Right lobe of liver (tissue), 6 donors: ENCODE measurements around the gene CFH. TPM values are rescaled to one million over a fixed set of nuclear protein-coding genes. Genes with fewer than 3 reads are reported as not detected.
A peak's percentile ranks its signal among the peaks of the same experiment; 100 is the strongest.

Experiments used
- ATAC-seq, 4 donors: fragments of 200-7000 bp; cut with Tn5 transposase; one replicate each; pipeline ENCODE4 v1.9.1; 2020; ENCODE audit warnings: mild to moderate bottlenecking in 4 of 4, moderate library complexity in 4 of 4
- DNase-seq, 3 donors: peaks; one replicate each; pipeline ENCODE4 v3.0.0-alpha.2; 2020
- H3K27ac ChIP-seq, 3 donors: fragments of 200-600 bp; one replicate each; pipeline ENCODE4 v1.8.0; 2022
- H3K27me3 ChIP-seq, 2 donors: fragments of 200-600 bp; one replicate each; pipeline ENCODE4 v1.8.0; 2022
- H3K36me3 ChIP-seq, 4 donors: fragments of 200-600 bp; sonication (generic) in 1 of 4; one replicate each; pipeline versions ENCODE4 v1.5.1 to v1.8.0; 2017 to 2022; ENCODE audit warnings: control low read depth in 1 of 4
- H3K4me1 ChIP-seq, 4 donors: fragments of 200-600 bp; sonication (generic) in 1 of 4; one replicate each; pipeline versions ENCODE4 v1.5.1 to v1.8.0; 2017 to 2022; ENCODE audit warnings: control low read depth in 1 of 4
- H3K4me3 ChIP-seq, 3 donors: fragments of 200-600 bp; one replicate each; pipeline ENCODE4 v1.8.0; 2022
- H3K9me3 ChIP-seq, 4 donors: fragments of 200-600 bp; sonication (generic) in 1 of 4; one replicate each; pipeline versions ENCODE4 v1.5.1 to v1.8.0; 2017 to 2022; ENCODE audit warnings: control low read depth in 1 of 4
- CTCF ChIP-seq, 4 donors: fragments of 200-600 bp in 3 of 4; fragments of 450-650 bp in 1 of 4; IDR thresholded peaks; one replicate each; pipeline versions ENCODE4 v1.5.1 to v1.8.0; 2016 to 2022; ENCODE audit warnings: antibody characterized with exemption in 4 of 4, mild to moderate bottlenecking in 2 of 4
- POLR2A ChIP-seq: fragments of 450-650 bp; IDR thresholded peaks from one replicate; pipeline ENCODE4 v1.6.1; 2017; ENCODE audit warnings: antibody characterized with exemption, mild to moderate bottlenecking
- WGBS: methylation state at CpG from one replicate; pipeline ENCODE4 v1.1.6; 2018; ENCODE audit warnings: low coverage, low lambda C conversion rate; ENCODE audit not compliant: insufficient coverage; ENCODE audit errors: missing lambda C conversion rate; 5-methylcytosine and 5-hydroxymethylcytosine counted together
- intact Hi-C, 2 donors: fragments of 100-400 bp; cut with DNase I; formaldehyde crosslinking; loops; one replicate each; pipeline versions ENCODE4 v1.11.2 to v1.14.1; 2022
- total RNA-seq, 6 experiments: library from RNA; depleted of rRNA in 2 of 6; stranded (reverse); fragments of >200 nt in 2 of 6; fragmentation: NEBNext Ultra II Directional in 3 of 6; extraction: Animal tissue kit (Norgen Biotek cat#: 25700) in 3 of 6; gene quantifications; one replicate each; pipeline versions ENCODE4 v1.1.0 to v1.2.4, GENCODE V29; 2016 to 2023
- donor health status: DM: no; HTN: yes; CAD: no.
- donor health status: DM: no; HTN: no; CAD: no.
- donor health status: DM: no; HTN: no; CAD: no.
- donor health status: DM: no; HTN: yes; CAD: no.
- donor health status: DM: no; HTN: yes; CAD: no.

Gene CFH
- total RNA-seq, 6 experiments from 2014 or later: 663 to 1,371 (median 1,032) TPM

- Histone ChIP-seq H3K27me3 (no peaks in the 10 kb centered on the region), H3K27ac (no peak overlapping the region), H3K9me3 (no peaks in the 10 kb centered on the region), H3K4me1 (peaks cover 0 to 8% (median 0%) of the 10 kb centered on the region in 4 donors), H3K4me3 (no peak overlapping the region), H3K36me3 (no peaks in the 10 kb centered on the region)
- ATAC-seq (no peak), DNase-seq (no peak)
- no peak for TF ChIP-seq CTCF (IDR thresholded peaks at IDR 0.05)
- TF ChIP-seq POLR2A: no peak
- 89% methylated on average over 3 of the region's 12 CpGs for WGBS
- intact Hi-C loops: no loop called here
These were observed 1.4 kb upstream of the CFH start for GRCh38 chr1:196650403-196650802.

GRCh38 chr1:196651079-196651478, 764 bp upstream of the CFH start:
- Histone ChIP-seq H3K27ac (peak overlapping the region; percentile 81 to 89 (median 83)), H3K9me3 (no peaks in the 10 kb centered on the region), H3K36me3 (no peaks in the 10 kb centered on the region), H3K4me1 (peaks cover 0 to 8% (median 0%) of the 10 kb centered on the region in 4 donors), H3K27me3 (no peaks in the 10 kb centered on the region), H3K4me3 (peak overlapping the region; percentile 28 to 60 (median 49))
- ATAC-seq (no peak), DNase-seq (no peak)
- TF ChIP-seq POLR2A (no peak), CTCF (IDR thresholded peaks at IDR 0.05) (no peak)
- intact Hi-C loops: no loop called here
- WGBS: 48% methylated on average over 3 of the region's 3 CpGs

GRCh38 chr1:196654271-196654670, 2.4 kb downstream of the CFH start:
- peaks cover 0 to 19% (median 7%) of the 10 kb centered on the region in 4 donors for H3K4me1 ChIP-seq
- DNase-seq (no peak), ATAC-seq (peak; percentile 12 to 54 (median 41))
- intact Hi-C loops: no loop called here
- peak overlapping the region; percentile 28 to 60 (median 49) for H3K4me3 ChIP-seq
- no peak for TF ChIP-seq POLR2A
- TF ChIP-seq CTCF (IDR thresholded peaks at IDR 0.05): peak in 1 of 4 donors; percentile 6
- H3K27ac ChIP-seq: peak overlapping the region; percentile 81 to 89 (median 83)
- no peaks in the 10 kb centered on the region for H3K36me3 ChIP-seq
- no peaks in the 10 kb centered on the region for H3K9me3 ChIP-seq
- H3K27me3 ChIP-seq: no peaks in the 10 kb centered on the region
- 16% methylated on average over 2 of the region's 2 CpGs for WGBS

GRCh38 chr1:196655071-196655470, 3.2 kb downstream of the CFH start:
- DNase-seq: no peak
- no peaks in the 10 kb centered on the region for H3K36me3 ChIP-seq
- H3K9me3 ChIP-seq: no peaks in the 10 kb centered on the region
- peak; percentile 18 to 36 (median 20) for ATAC-seq
- no peak for TF ChIP-seq CTCF (IDR thresholded peaks at IDR 0.05)
- TF ChIP-seq POLR2A: no peak
- H3K4me1 ChIP-seq: peaks cover 0 to 25% (median 7%) of the 10 kb centered on the region in 4 donors
- H3K27me3 ChIP-seq: no peaks in the 10 kb centered on the region
- intact Hi-C loops: no loop called here
- peak overlapping the region; percentile 28 to 60 (median 49) for H3K4me3 ChIP-seq
- 43% methylated on average over 3 of the region's 3 CpGs for WGBS
- H3K27ac ChIP-seq: peak overlapping the region; percentile 81 to 89 (median 83)
